ENCODE results near the gene ATOH8.
A peak's percentile ranks its signal among the peaks of the same experiment; 100 is the strongest.

Gene ATOH8

DNA sequence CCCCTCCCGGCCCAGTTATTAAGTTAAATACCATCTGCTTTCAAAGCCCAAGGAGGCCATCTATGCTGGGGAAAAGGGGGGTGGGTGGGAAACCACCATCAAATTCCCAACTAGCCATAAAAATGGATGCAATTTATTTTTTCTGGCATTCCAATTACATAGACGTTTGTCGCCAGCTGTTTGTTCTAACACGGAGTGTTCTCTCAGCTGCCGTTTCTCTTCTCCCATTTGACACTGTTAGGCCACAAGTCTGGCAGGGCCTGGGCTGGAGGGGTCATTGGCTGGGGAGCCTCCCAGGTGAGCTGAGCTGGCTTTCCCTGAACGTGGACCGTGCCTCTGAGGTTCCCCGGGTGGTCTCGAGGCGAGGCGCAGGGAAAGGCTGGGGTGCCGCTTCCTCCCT lies 16.6 kb downstream of the ATOH8 start:
- no peak for DNase-seq (ENCODE audit: low spot score)

DNA sequence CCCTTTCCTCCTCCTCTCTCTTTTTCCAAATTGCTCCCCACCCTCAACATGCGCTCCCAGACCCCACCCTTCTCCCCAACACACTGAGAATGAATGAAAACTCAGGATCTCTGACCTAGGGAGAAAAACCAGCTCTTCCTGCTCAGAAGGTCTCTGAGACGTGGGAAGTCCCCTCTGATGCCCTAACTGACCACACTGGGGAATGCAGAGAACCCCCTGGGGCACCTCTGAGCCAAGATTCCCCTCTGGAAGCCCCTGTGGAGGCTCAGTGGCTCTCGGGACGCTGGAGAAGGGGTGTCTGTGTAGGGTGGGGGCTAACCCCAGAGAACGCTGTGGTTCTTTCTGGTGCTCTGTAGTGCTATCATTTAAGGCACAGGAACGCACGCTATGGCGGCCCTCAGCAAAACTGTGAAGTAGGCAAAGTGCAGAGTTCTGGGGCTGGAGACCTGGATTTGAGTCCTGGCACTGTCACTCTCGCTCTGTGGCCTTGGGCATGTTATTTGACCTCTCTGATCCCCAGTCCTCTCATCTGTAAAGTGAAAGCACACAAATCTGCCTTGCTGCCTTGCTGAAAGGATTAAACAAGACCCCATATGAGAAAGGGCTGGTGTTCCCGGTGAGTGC lies 17.1 kb downstream of the ATOH8 start:
- DNase-seq (ENCODE audit: low spot score), result no peak

GRCh38 chr2:85771486-85771885 lies 17.7 kb downstream of the ATOH8 start:
- no peak for DNase-seq (ENCODE audit: low spot score)

DNA sequence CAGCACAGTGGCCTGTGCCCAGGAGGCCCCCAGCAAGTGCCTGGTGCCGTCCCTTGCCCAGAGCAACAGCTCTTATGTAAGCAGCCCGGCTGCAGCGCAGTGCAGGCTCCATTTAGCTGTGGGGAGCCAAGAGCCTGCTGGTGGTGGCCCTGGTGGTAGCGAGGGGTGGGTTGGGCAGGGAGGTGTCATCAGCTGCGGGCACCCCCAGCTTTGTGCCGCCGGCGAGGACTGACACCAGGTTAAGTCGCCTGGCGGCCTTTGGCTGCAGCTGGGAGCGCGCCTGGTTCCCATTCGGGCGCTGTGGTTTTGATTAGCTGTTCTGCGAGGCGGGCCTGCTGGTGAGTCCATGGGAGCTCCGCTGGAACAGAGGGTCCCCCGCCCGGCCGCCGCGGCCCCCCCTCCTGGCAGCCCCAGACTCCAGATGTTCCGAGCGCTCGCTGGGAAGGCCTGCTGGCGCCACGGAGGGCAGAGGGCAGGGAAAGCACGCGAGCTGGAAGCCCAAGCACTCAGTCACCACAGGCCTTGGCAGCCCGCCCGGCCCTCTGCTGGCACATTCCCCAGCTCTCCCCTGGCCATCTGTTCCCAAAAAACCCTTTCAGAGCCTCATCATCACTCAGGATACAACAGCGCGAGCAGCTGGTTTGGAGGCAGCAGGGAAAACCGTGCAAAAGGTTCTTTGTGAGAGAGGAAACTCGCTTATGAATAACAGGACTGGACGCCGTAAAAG lies 18.4 kb downstream of the ATOH8 start:
- peak; percentile 100 for DNase-seq (ENCODE audit: low spot score)

DNA sequence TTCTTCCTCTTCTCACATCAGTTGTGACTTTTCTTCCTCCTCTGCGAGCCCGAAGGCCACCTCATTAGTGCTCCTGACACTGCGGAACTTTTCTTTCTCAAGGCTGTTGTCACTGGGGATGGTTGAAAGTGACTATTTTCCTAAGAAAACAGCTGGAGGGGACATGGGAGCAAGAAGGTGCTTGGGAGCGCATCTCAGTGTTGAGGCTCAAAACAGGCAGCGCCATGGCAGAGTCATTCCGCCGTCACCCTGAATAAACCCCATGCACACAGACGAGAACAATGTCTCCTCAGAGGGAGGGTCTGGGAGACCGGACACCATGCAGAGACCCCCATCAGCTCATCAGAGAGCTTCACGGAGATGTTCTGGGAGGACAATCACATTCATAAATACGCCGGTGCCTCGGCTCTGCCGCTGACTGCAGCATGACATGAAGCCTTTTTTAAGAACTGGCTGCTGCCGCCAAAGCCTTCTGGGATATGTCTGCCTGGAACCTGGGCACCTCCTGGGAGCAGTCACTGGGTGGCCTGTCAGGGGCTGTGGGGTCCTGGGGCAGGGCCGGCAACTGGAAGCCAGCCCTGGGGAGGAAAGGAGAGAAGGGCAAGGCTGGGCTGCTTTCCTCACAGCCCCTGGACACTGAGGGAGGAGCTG lies 19.2 kb downstream of the ATOH8 start:
- DNase-seq (ENCODE audit: low spot score), result no peak

- no peak for DNase-seq (ENCODE audit: low spot score)
Observed at GRCh38 chr2:85773692-85774091, 19.9 kb downstream of the ATOH8 start.

GRCh38 chr2:85774126-85774978 lies 20.6 kb downstream of the ATOH8 start:
- DNase-seq (ENCODE audit: low spot score), result no peak

GRCh38 chr2:85775406-85776381 lies 21.9 kb downstream of the ATOH8 start:
- no peak for DNase-seq (ENCODE audit: low spot score)

GRCh38 chr2:85776672-85777071 lies 22.9 kb downstream of the ATOH8 start:
- no peak for DNase-seq (ENCODE audit: low spot score)

- DNase-seq (ENCODE audit: low spot score), result no peak
Observed at GRCh38 chr2:85777441-85777861, 23.7 kb downstream of the ATOH8 start.

GRCh38 chr2:85778646-85779379 lies 25.0 kb downstream of the ATOH8 start:
- no peak for DNase-seq (ENCODE audit: low spot score)

DNA sequence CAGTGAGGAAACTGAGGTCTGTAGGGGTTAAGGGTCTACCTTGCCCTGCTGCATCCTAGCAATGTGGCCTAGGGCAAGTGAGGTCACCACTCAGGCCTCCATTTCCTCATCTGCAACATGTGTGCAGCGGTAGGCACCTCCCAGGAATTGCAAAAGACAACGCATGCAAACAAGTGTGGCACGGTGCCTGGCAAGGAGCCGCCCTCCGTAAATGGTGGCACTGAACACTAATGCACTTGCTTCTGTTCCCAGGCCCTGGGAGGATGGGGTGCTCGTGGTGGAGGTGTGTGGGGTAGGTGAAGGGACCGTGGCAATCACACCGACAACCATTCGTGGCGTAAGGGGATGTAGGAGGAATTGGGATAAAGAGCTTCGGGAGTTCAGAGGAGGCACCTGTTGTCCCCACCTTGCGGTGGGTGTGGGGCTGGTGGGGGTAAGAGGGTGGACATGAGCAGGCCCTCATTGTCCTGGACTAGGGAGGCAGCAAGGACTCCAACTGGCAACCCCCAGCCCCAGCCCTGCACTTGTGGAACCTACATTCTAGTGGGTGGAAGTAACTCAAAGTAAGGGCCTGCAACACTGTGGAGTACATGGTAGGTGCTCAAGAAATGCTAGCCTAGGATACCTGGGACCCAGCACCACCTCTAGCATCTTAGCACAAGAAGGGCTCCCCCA lies 26.0 kb downstream of the ATOH8 start:
- no peak for DNase-seq (ENCODE audit: low spot score)

DNA sequence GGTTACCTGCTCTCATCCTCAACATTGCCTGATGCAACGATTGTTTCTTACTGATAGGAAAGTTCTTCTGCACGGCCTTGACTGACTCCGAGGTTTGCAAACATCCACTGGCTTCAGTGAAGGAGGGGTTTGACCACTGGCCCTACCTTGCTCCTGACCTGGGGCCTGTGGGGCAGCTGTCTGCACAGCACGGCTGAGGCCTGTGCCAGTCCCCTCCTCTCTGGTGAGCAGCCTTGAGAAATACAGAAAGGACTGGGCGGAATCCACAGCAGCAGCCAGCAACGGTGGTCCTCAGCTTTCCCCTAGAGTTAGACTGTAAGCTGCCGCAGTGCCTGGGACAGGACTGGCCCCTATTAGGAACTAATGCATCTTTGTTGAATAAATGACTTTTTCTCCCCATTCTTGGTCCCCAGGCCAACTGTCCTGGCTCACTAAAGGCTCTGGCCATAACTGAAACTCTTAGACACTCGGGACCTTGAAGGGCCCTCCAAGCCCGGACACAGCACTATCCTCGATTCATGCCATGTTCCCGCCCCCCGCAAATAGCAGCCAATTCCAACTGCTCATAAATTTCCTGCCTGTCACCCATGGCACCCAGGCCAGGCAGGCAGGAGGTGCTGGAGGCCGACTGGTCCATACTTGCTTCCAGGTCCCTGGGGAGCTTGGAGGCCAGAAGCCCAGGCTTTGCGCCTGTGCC lies 26.7 kb downstream of the ATOH8 start:
- no peak for DNase-seq (ENCODE audit: low spot score)

- no peak for DNase-seq (ENCODE audit: low spot score)
Observed at GRCh38 chr2:85781013-85781332, 27.2 kb downstream of the ATOH8 start.

DNA sequence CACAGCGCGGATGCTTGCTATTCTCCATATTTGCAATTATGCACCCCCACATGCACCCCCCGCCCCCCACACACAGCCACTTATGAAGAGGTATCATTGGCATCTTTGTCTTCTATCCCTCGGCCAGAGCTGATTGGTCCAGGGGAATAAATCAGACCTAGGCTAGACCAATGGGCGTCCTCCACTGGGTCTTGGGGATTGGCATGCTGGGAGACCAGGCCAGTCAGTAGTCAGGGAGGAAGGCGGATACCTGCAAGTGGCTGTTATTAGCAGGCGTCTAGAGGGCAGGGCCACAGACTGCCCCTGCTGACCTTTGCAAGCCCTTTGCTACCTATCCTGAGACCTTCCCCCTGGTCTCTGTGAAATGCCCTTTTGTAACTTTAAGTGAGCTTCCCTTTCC lies 30.0 kb downstream of the ATOH8 start:
- no peak for DNase-seq (ENCODE audit: low spot score)

DNA sequence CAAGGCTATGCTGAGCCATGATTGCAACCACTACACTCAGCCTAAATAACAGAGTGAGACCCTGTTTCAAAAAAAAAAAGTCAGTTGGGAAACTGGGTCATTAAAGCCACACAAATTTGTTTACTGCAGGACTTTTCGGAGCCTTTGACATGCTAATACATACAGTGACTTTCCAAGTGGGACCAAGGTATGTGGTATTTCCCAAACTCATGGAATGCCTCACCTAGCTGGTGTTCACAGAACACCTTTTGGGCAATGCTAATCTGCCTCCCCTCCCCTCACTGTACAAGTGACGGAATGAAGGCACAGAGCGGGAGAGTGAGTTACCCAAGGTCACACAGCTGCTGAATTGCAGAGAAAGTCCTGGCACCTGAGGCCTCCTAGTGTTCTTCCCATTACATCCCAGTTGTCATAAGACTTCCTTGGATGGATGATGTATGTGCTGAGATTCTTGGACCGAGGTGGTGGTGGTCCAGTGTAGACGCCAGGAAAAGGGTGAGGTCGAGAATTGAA lies 30.7 kb downstream of the ATOH8 start:
- no peak for DNase-seq (ENCODE audit: low spot score)

DNA sequence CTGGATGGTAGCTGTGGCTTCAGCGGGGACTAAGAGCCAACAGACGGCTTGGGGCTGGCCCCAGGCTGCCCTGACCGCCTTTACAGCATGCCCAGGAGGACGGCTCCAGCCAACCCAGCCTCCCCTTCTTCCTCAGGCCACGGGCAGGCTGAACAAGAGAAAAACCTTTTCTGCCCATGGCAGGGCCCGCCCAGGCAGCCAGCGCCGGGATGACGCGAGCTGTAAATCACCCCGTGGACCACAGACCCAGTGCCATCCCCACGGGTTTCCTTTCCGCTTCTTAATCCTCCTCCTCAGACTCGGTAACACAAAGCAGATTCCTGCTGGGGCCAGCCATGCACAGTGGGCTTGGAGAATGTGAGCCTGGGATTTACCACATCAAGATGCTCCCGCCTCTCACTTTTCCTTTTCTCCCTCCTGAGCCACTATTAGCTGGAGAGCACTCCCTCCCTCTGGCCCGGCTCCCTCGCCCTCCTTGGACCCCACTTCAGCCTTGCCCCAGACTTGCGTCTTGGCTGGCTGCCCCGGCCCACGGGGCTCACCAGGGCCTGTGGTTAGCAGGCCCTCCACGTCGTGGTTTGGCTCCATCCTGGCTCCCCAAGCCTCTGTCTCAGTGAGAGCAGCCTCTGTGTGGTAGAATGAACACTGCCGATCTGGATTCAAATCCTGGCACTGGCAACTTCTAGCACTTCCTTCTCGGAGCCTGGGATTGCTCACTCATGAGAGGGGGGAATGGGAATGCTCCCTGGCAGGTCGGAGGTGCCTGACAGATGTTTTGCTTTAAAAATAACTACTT lies 31.4 kb downstream of the ATOH8 start:
- DNase-seq (ENCODE audit: low spot score), result no peak

DNA sequence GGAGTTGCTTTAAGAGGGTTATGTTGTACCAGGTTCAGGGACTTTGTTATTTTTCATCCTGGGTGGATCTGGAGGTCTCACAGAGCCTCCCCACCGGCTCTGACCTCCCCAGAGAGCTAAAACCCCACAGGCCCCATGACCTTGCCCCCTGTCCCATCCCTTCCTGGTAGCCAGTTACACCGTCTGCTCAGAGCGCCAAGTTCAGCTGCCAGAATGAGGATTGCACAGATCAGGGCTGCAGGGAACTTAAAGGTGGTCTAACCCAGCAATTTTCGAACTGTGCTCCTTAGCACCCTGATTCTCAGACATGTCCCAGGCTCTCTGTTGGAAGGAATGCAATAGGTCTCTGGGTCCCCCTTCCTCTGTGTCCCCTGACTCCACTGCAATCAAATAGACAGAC lies 32.1 kb downstream of the ATOH8 start:
- no peak for DNase-seq (ENCODE audit: low spot score)

Measured in left forelimb (tissue), 1 donor.